OCI-M2 (cell line): Measurements from ENCODE around the gene DNM3.
A peak's percentile ranks its signal among the peaks of the same experiment; 100 is the strongest.

Experiments used
- DNase-seq: peaks from one replicate; lab custom pipeline; 2025; ENCODE audit not compliant: unreplicated experiment; lab: John Stamatoyannopoulos, UW

DNM3 gene

DNA sequence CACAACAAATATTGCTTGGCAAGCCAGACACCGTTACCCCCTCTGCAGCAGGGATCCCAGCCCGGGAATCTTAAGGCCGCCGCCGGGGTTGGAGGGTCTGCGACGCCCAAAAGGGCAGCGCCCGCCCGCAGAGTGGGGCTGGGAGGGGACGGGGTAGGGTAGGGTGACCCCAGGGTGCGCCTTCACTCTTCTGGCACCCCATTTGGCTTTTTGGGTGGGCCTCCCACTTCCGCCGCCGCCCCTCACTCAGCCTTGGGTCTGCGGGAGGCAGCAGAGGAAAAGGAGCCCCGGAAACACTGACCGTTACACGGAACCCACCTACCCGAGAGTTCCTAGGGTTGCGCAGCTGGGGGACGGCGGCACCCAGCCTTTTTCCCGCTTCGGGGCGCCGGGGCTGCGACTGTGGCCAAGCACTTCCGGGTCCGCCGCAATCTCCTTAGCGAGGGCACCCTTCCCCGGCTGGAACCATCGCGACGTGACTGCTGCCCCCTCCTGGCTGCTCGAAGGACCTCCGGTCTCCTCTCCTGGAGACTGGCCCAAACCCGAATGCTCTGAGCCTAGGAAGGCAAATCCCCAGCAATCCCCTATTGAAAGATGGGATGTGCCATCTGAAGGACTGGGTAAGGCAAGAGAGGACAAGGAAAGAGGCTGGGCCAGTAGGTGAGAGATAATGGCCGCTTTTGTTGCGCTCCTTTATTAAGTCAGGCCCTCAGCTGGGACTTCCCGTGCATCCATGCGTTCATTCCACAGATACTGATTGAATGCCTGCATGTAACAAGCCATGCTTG is 602.6 kb downstream of the DNM3 start, which contains the start of gene PIGC:
PIGC (minus strand) TSS at position 404 of the 788 bp plus-strand sequence. CDS start 1,447 bp downstream, outside the sequence.
- DNase-seq = peak; percentile 12

- DNase-seq = no peak
Measured at GRCh38 chr1:172446547-172446946, 605.2 kb downstream of the DNM3 start.

DNA sequence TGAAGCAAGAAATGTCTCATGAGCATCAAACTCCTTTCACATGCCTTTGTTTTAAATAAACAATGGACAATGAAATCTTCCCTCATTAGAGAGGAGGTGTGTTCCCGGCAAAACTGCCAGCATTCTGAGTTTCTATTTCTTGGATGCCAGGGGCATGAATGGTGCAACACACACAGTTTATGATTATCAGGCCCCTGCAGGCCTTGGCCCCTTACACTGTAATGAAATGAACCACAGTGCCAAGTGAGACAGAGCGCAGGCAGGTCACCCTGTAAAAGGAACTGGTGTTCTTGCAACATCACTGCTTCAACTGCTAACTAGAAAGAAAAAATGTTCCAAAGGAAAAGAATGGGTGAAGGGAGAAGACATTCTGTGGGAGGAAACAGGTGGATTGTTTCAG is 606.3 kb downstream of the DNM3 start:
- DNase-seq = no peak

GRCh38 chr1:172448995-172449584 is 607.8 kb downstream of the DNM3 start:
- no peak for DNase-seq

DNA sequence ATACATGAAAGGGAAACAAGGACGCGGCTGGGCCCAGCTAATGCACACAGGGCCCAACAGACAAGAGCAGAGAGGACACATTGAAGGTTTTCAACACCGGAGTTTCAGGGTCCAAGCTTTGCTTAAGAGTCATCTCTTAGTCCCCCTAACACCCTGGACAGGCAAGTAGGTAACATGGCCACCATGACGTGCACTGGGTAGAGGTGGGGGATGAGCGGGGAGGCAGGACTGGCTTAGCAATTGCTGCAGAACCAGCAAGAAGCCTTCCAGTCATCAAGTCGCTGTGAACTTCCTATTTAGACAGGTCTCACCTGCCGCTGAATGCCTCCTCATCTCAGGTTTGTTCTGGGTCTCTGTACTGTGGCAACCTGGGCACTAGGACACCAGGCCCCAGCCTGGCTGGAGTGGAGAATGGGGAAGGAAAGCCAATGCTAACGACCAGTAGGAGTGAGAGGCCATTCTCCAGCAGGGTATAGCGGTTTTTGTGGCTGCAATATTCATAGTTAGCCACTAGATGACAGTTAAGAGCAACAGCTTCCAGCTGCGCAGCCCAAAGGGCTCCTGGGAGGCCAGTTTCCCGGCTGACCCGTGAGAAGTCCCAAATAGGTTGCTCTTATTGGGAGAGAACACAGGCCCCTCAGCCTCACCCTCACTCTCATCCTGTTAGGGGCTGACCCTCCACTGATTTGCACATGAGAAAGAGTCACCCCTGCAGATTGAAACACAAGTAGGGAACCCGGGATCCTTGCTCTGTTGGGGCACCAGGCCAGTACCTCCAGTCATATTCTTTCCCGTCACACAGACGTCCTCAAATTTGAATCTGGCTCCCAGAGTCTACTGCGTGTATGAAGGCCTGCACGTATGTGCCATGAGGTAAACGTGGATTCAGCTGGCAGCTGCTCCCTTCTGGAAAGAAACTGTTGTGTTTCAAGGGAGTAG is 608.6 kb downstream of the DNM3 start:
- peak; percentile 31 for DNase-seq

DNA sequence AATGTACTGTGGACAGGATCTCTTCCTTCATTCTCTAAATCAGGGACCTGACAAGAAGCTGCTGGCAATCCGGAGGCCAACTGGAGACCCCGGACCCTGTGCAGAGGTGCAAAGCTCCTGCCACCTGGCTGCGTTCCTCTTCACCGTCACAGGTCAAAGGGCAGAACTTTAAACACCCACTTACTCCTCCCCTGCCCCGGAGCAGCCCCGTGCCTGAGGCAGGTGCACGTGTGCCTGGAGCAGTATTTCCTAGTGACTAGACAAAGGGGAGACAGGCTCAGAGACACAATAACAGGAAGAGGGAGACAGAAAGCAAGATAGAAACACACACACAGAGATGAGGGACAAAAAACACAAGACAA is 609.2 kb downstream of the DNM3 start:
- DNase-seq = no peak

DNA sequence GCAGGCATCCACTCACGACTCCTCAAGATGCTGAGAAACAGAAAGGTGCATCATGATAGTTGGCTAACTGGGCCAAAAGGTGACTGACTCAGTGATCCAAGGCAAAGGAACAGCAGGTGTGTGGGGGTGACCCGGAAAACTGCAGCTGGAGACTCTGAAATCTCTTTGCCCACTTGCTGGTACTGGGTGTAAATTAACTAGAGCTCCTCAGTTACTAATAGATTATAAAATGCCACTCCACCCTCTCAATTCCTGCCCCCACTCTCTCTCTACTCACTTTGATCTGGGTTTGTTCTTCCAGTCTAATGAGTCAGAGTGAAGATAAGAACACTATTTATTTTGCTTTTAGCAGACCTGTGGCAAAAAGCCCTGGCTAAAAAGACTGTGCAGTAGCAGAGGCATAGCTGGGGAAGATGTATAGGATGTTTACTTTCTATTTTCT is 609.7 kb downstream of the DNM3 start:
- no peak for DNase-seq

GRCh38 chr1:172452536-172453152 is 611.3 kb downstream of the DNM3 start:
- DNase-seq = no peak

GRCh38 chr1:172453153-172453545 is 611.9 kb downstream of the DNM3 start:
- no peak for DNase-seq

- no peak for DNase-seq
Measured at GRCh38 chr1:172453607-172454006, 612.3 kb downstream of the DNM3 start.

DNA sequence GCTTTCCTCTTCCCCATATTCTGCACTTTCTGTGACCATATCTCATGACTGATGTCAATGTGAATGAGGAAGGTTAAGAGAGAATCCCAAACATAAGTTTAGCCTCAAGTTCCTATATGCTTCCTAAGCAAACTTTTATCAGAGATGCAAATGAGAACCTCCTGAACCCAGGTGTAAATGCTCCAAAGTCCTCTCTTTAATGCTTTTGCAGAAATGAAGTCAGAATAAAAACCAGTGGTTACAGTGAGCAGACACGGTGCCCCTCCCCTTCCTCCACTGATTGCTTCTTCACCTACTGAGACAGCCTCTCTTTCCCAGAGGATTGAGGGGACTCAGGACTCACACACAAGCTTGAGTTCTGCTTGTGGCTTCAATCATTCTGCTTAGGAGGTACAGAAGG is 614.2 kb downstream of the DNM3 start:
- DNase-seq = no peak

DNA sequence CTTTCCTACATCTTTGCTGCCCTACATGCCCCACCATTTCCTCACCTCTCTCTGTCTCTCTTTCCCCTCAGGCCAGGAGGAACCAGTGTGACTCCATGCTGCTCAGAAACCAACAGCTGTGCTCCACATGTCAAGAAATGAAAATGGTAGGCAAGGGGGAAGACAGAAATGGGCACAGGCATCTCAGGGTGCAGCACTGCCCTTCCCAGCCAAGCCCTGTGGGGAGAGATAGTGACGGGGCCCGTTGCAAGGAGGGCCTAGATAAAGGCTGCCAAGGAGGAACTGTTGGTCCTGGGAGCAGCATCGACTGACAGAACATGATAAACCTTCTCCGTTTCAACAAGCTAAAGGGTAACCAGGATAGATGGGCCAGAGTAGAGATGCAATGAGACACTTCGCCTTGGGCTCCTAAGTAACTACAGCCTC is 615.1 kb downstream of the DNM3 start:
- DNase-seq = peak; percentile 55

DNA sequence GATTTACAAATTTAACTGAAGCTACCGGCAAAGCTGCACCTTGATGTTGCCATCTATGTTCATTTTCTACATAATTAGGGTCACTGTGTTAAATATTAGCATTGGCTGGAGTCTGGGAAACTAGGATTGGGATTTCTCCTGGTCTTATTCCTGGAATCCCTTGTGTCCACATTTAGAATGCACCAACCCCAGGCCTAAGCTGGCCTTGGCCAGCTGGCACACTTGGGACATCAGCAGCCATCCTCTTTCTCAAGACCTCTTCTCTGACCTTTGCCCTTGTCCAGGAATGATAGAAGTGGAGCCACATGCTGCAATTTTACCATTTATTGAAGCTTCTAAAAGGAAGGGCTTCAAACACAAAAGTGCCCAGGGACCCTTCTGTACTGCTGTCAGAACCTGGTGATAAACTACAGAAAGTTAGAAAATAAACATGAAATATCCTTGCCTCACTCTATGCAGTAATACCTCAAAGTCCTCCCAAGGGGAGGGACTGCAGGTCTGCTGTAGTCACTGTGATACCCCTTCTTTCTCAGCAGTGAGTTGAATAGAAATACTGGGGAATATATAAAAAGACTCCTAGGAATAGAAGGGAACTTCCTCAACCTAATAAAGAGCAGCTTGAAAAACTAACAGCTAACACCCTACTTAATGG is 616.3 kb downstream of the DNM3 start:
- no peak for DNase-seq

- DNase-seq = no peak
Measured at GRCh38 chr1:172460177-172460576, 618.9 kb downstream of the DNM3 start.

DNA sequence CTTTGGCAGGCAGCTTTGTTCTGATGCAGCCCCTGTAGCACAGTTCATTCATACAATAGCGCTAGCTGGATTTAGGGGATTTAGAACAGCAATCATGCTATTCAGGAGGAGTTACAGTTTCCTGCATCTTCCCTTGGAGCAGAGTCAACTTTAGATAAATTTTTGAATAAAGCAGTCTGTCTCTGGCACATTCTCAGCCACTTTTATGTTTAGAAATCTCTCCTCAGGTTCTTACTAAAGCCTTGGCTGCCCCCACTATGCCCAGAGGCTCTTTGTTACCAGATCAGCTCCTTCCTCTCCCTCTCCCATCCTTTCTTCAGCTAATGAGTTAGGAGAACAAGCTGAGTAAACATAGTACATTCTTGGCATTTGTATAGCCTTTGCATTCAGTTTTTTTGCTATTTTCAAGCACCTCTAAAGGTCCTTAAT is 619.6 kb downstream of the DNM3 start:
- no peak for DNase-seq
